H9 (cell line): ENCODE data around the gene TEX261. TPM values are rescaled to one million over a fixed set of nuclear protein-coding genes. Genes with fewer than 3 reads are reported as not detected.

Source experiments
- DNase-seq: peaks from one replicate; pipeline ENCODE4 v3.0.0-alpha.2; 2017
- H2AFZ ChIP-seq: one replicate; pipeline ENCODE4 v1.6.1; 2013; ENCODE audit warnings: mild to moderate bottlenecking, low read length, control low read depth, moderate library complexity
- H2AK5ac ChIP-seq: 2 replicates; pipeline ENCODE4 v1.6.1; 2013; ENCODE audit warnings: low read length, control low read depth, mixed read lengths; ENCODE audit not compliant: insufficient read length
- H2BK120ac ChIP-seq: one replicate; pipeline ENCODE4 v1.6.1; 2013; ENCODE audit warnings: low read depth, mild to moderate bottlenecking, low read length, control low read depth, inconsistent platforms; ENCODE audit not compliant: poor library complexity, severe bottlenecking
- H2BK12ac ChIP-seq: 2 replicates; pipeline ENCODE4 v1.6.1; 2013; ENCODE audit warnings: low read length, control low read depth, mixed read lengths, low read depth; ENCODE audit not compliant: insufficient read length
- H2BK15ac ChIP-seq: 2 replicates; pipeline ENCODE4 v1.6.1; 2013; ENCODE audit warnings: low read depth, low read length, control low read depth
- H2BK20ac ChIP-seq: one replicate; pipeline ENCODE4 v1.6.1; 2013; ENCODE audit warnings: low read depth, mild to moderate bottlenecking, low read length, control low read depth, inconsistent platforms; ENCODE audit not compliant: poor library complexity, severe bottlenecking
- H2BK5ac ChIP-seq: 2 replicates; pipeline ENCODE4 v1.6.1; 2013; ENCODE audit warnings: low read length, control low read depth, mixed read lengths; ENCODE audit not compliant: insufficient read length
- H3K14ac ChIP-seq: 2 replicates; pipeline ENCODE4 v1.6.1; 2013; ENCODE audit warnings: low read length, control low read depth; ENCODE audit not compliant: insufficient read depth
- H3K18ac ChIP-seq: 2 replicates; pipeline ENCODE4 v1.6.1; 2013; ENCODE audit warnings: low read depth, mild to moderate bottlenecking, mixed read lengths, low read length, control low read depth; ENCODE audit not compliant: insufficient read length
- H3K23ac ChIP-seq: 2 replicates; pipeline ENCODE4 v1.6.1; 2013; ENCODE audit warnings: low read length, control low read depth, mixed read lengths, low read depth; ENCODE audit not compliant: insufficient read length
- H3K23me2 ChIP-seq: 2 replicates; pipeline ENCODE4 v1.6.1; 2013; ENCODE audit warnings: low read depth, mild to moderate bottlenecking, mixed read lengths, low read length, control low read depth; ENCODE audit not compliant: insufficient read length, poor library complexity, severe bottlenecking
- H3K27ac ChIP-seq: 2 replicates; pipeline ENCODE4 v1.5.1; 2013; ENCODE audit warnings: low read length, control low read depth, mixed read lengths, low read depth; ENCODE audit not compliant: insufficient read length
- H3K27me3 ChIP-seq: 2 replicates; pipeline ENCODE4 v1.6.1; 2013; ENCODE audit warnings: low read length, control low read depth, inconsistent platforms; ENCODE audit not compliant: insufficient read depth
- H3K4ac ChIP-seq: 2 replicates; pipeline ENCODE4 v1.6.1; 2013; ENCODE audit warnings: low read depth, mild to moderate bottlenecking, control low read depth, inconsistent platforms, low read length, moderate library complexity
- H3K4me1 ChIP-seq: 2 replicates; pipeline ENCODE4 v1.6.1; 2013; ENCODE audit warnings: low read length, control low read depth, inconsistent platforms; ENCODE audit not compliant: insufficient read depth
- H3K4me2 ChIP-seq: 2 replicates; pipeline ENCODE4 v1.6.1; 2013; ENCODE audit warnings: low read length, control low read depth, mixed read lengths; ENCODE audit not compliant: insufficient read length, insufficient read depth
- H3K56ac ChIP-seq: 2 replicates; pipeline ENCODE4 v1.6.1; 2013; ENCODE audit warnings: low read depth, mild to moderate bottlenecking, mixed read lengths, low read length, control low read depth; ENCODE audit not compliant: insufficient read length
- H3K79me1 ChIP-seq: 2 replicates; pipeline ENCODE4 v1.6.1; 2013; ENCODE audit warnings: low read depth, mild to moderate bottlenecking, moderate library complexity, low read length, control low read depth, inconsistent platforms; ENCODE audit not compliant: insufficient read depth, poor library complexity, severe bottlenecking
- H3K79me2 ChIP-seq: 2 replicates; pipeline ENCODE4 v1.6.1; 2013; ENCODE audit warnings: low read length, control low read depth, inconsistent platforms; ENCODE audit not compliant: insufficient read depth
- H3K9ac ChIP-seq: 2 replicates; pipeline ENCODE4 v1.6.1; 2013; ENCODE audit warnings: low read length, control low read depth, mixed read lengths; ENCODE audit not compliant: insufficient read length; ENCODE audit errors: extremely low read depth
- H3K9me3 ChIP-seq: one replicate; pipeline ENCODE4 v1.6.1; 2013; ENCODE audit warnings: low read depth, low read length, inconsistent platforms; ENCODE audit not compliant: control insufficient read depth
- H3T11ph ChIP-seq: one replicate; pipeline ENCODE4 v1.6.1; 2013; ENCODE audit warnings: mild to moderate bottlenecking, low read length, control low read depth, inconsistent platforms
- H4K20me1 ChIP-seq: one replicate; pipeline ENCODE4 v1.6.1; 2013; ENCODE audit not compliant: control insufficient read depth, insufficient read length, insufficient read depth
- H4K5ac ChIP-seq: 2 replicates; pipeline ENCODE4 v1.6.1; 2013; ENCODE audit warnings: low read depth, mild to moderate bottlenecking, mixed read lengths, low read length, control low read depth; ENCODE audit not compliant: insufficient read length
- H4K8ac ChIP-seq: replicated peaks from 2 replicates; pipeline ENCODE4 v1.6.1; 2013; ENCODE audit warnings: low read length, control low read depth, mixed read lengths, low read depth; ENCODE audit not compliant: insufficient read length
- H4K91ac ChIP-seq: 2 replicates; pipeline ENCODE4 v1.6.1; 2013; ENCODE audit warnings: low read depth, mild to moderate bottlenecking, moderate library complexity, mixed read lengths, low read length, control low read depth; ENCODE audit not compliant: insufficient read length
- H3K27ac Mint-ChIP-seq, 3 experiments: 2 replicates in 2 of 3; 3 replicates in 1 of 3; pipeline ENCODE4 v1.8.0; 2020 to 2021; ENCODE audit warnings: mixed read lengths in 3 of 3, mild to moderate bottlenecking in 1 of 3, moderate library complexity in 1 of 3
- H3K27me3 Mint-ChIP-seq: 2 replicates; pipeline ENCODE4 v1.8.0; 2021; ENCODE audit warnings: low read depth, mild to moderate bottlenecking, moderate library complexity, mixed read lengths
- H3K36me3 Mint-ChIP-seq, 3 experiments: 2 replicates in 2 of 3; 3 replicates in 1 of 3; pipeline ENCODE4 v1.8.0; 2020 to 2021; ENCODE audit warnings: low read depth in 3 of 3, mixed read lengths in 3 of 3; ENCODE audit not compliant: insufficient read depth in 1 of 3
- H3K4me1 Mint-ChIP-seq, 2 experiments: 2 replicates each; pipeline ENCODE4 v1.8.0; 2020; ENCODE audit warnings: mixed read lengths in 2 of 2
- H3K4me3 Mint-ChIP-seq, 2 experiments: 2 replicates in 1 of 2; 3 replicates in 1 of 2; pipeline ENCODE4 v1.8.0; 2020 to 2021; ENCODE audit warnings: mild to moderate bottlenecking in 2 of 2, mixed read lengths in 2 of 2, moderate library complexity in 1 of 2
- H3K9me3 Mint-ChIP-seq, 2 experiments: 2 replicates in 1 of 2; 3 replicates in 1 of 2; pipeline ENCODE4 v1.8.0; 2020; ENCODE audit warnings: mild to moderate bottlenecking in 2 of 2, mixed read lengths in 2 of 2, moderate library complexity in 1 of 2
- CTCF ChIP-seq: fragments of 200-600 bp; sonication (generic); conservative IDR thresholded peaks from 3 replicates; pipeline ENCODE4 v1.8.0; 2021; ENCODE audit warnings: antibody characterized with exemption, mild to moderate bottlenecking
- WGBS: extraction: QIAGEN DNeasy Blood & Tissue Kit; methylation state at CpG from one replicate; pipeline ENCODE4 v1.1.7; 2013; ENCODE audit warnings: missing lambda C conversion rate, low lambda C conversion rate, mixed read lengths; ENCODE audit not compliant: insufficient read length; ENCODE audit errors: extremely low coverage; 5-methylcytosine and 5-hydroxymethylcytosine counted together
- total RNA-seq: library from RNA; stranded (reverse); gene quantifications from 2 replicates; pipeline ENCODE4 v1.2.1, GENCODE V29; 2021

TEX261 gene
- total RNA-seq, 1 experiment from 2014 or later = 19.2 TPM

GRCh38 chr2:70984228-70984575 is 10.5 kb downstream of the TEX261 start:
- Histone ChIP-seq H2AK5ac (no peak overlapping the region), H2BK20ac (no peak overlapping the region), H3K14ac (no peak overlapping the region), H3K56ac (no peak overlapping the region), H3K4ac (no peak overlapping the region), H3K18ac (no peak overlapping the region), H3K23ac (no peak overlapping the region), H3K27ac (no peak overlapping the region), H4K8ac (no peak overlapping the region), H3K79me1 (no peaks in the 10 kb centered on the region), H2AFZ (no peak overlapping the region), H2BK5ac (no peak overlapping the region), H3K4me1 (no peaks in the 10 kb centered on the region), H3K23me2 (peaks cover under 1% of the 10 kb centered on the region), H2BK12ac (no peak overlapping the region), H3K79me2 (no peaks in the 10 kb centered on the region), H3T11ph (no peak overlapping the region), H3K9me3 (no peaks in the 10 kb centered on the region), H3K27me3 (no peaks in the 10 kb centered on the region; the same call in 1 of the 2 replicates), H4K5ac (no peak overlapping the region), H3K4me2 (peak overlapping the region; percentile 15), H2BK120ac (no peak overlapping the region), H3K9ac (no peak overlapping the region), H2BK15ac (no peak overlapping the region), H4K20me1 (no peaks in the 10 kb centered on the region), H4K91ac (no peak overlapping the region)
- Mint-ChIP-seq H3K27me3 (peaks cover 24% of the 10 kb centered on the region), H3K9me3 (no peaks in the 10 kb centered on the region), H3K36me3 (peaks cover 1 to 27% (median 21%) of the 10 kb centered on the region in 3 experiments; a peak in 4 of 7 replicates), H3K4me3 (no peak overlapping the region), H3K27ac (no peak overlapping the region), H3K4me1 (peaks cover 5% of the 10 kb centered on the region in 2 experiments)
- WGBS = no CpG with 5 or more reads among the region's 3 CpGs
- no peak for DNase-seq
- TF ChIP-seq CTCF = no peak
